Cardiac muscle cell (in vitro differentiated cells and primary cell): ENCODE measurements around the gene KCNK16. TPM values are rescaled to one million over a fixed set of nuclear protein-coding genes. Genes with fewer than 3 reads are reported as not detected.

Experiments
- DNase-seq, 2 donors: peaks; one replicate each; pipeline versions ENCODE4 v3.0.0 to v3.0.0-alpha.2; 2010 to 2017; ENCODE audit warnings: low read depth in 1 of 2, low spot score in 1 of 2
- H3K27ac ChIP-seq: fragments of 200-600 bp; sonication (generic); 2 replicates; pipeline ENCODE4 v1.5.1; 2016
- H3K27me3 ChIP-seq: fragments of 200-600 bp; sonication (generic); 2 replicates; pipeline ENCODE4 v1.6.0; 2016; ENCODE audit warnings: control low read depth
- H3K36me3 ChIP-seq: fragments of 200-600 bp; sonication (generic); 2 replicates; pipeline ENCODE4 v1.5.1; 2016; ENCODE audit warnings: control low read depth
- H3K4me1 ChIP-seq: fragments of 200-600 bp; sonication (generic); 2 replicates; pipeline ENCODE4 v1.8.1; 2017; ENCODE audit warnings: low read depth, mild to moderate bottlenecking, mixed run types
- H3K4me3 ChIP-seq: fragments of 200-600 bp; sonication (generic); 2 replicates; pipeline ENCODE4 v1.5.1; 2016; ENCODE audit warnings: mild to moderate bottlenecking
- H3K9me3 ChIP-seq: fragments of 200-600 bp; sonication (generic); 2 replicates; pipeline ENCODE4 v1.5.1; 2017; ENCODE audit warnings: low read depth, mild to moderate bottlenecking, control low read depth
- polyA plus RNA-seq: library from polyadenylated mRNA; unstranded; fragments of >200 nt; fragmentation: Nextera tagmentation; extraction: Ambion mirVana; gene quantifications from 2 replicates; pipeline ENCODE4 v1.2.1, GENCODE V29; 2016
- total RNA-seq: library from RNA; depleted of rRNA; stranded (reverse); fragments of >200 nt; gene quantifications from 2 replicates; pipeline ENCODE4 v1.2.3, GENCODE V29; 2016
- TF ChIP-seq, protein P1 (sequence below): IDR thresholded peaks from 2 replicates; pipeline ENCODE4 v1.5.1; 2012; ENCODE audit warnings: low read depth, mild to moderate bottlenecking, low read length

The KCNK16 gene
- total and polyA plus RNA-seq, 2 experiments from 2014 or later: not detected

DNA sequence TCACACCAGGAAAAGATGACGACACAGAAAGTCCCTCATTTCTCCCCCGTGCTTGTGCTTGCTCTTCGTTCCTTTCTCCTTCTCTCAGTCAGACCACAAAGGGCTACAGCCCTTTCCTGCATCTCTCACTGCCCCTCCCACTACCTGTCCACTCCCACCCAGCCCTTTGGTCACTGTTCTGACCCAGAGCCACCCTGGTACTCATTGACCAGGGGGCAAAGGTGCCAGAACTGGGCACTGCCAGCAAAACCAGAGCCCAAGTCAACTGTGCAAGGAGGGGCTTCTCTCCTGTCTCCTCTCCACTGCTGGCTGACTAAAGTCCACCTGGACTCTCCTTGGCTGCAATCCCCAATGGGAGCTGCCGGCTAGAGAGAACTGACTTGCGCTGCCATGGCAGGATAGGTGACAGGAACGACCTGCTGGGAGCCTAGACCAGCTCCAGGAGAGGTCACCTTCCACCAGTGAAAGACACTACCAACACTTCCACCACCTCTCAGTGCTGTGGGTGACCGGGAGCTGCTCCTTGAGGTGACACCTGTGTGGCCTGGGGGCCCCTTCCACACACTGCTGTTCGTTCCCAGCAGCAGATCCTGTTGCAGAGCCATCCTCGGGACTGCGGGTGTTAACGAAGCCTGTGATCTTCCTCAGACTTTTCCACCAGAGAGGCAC lies 41.1 kb downstream of the KCNK16 start:
- DNase-seq: no peak
- Histone ChIP-seq H3K9me3 (no peaks in the 10 kb centered on the region), H3K4me3 (no peak overlapping the region), H3K27me3 (peaks cover 10% of the 10 kb centered on the region), H3K27ac (no peak overlapping the region), H3K36me3 (no peaks in the 10 kb centered on the region), H3K4me1 (no peaks in the 10 kb centered on the region)
- TF ChIP-seq, protein P1, sequence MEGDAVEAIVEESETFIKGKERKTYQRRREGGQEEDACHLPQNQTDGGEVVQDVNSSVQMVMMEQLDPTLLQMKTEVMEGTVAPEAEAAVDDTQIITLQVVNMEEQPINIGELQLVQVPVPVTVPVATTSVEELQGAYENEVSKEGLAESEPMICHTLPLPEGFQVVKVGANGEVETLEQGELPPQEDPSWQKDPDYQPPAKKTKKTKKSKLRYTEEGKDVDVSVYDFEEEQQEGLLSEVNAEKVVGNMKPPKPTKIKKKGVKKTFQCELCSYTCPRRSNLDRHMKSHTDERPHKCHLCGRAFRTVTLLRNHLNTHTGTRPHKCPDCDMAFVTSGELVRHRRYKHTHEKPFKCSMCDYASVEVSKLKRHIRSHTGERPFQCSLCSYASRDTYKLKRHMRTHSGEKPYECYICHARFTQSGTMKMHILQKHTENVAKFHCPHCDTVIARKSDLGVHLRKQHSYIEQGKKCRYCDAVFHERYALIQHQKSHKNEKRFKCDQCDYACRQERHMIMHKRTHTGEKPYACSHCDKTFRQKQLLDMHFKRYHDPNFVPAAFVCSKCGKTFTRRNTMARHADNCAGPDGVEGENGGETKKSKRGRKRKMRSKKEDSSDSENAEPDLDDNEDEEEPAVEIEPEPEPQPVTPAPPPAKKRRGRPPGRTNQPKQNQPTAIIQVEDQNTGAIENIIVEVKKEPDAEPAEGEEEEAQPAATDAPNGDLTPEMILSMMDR: no peak

DNA sequence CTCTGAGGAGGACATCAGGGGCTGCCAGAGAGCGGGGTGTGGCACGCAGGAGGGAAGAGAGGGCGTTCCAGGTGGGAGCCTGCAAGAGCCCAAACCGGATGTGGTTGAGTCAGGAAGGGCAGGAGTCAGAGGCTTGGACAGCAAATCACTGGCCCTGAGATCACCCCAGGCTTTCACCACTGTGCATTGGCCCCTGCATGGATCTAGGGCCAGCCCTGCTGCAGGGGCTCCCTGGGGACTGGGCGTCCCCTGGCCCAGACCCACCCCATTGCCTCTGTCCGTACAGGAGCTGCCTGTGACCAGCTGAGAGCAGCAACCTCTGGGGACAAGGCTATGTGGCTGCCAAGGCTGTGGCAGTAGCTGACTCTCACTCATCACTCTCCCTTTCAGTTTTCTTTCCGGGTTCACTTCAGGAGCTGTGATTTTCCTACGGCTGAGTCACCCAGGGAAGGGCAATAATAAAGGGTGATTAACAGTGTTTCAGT lies 42.2 kb downstream of the KCNK16 start:
- Histone ChIP-seq H3K4me1 (no peaks in the 10 kb centered on the region), H3K27ac (no peak overlapping the region), H3K27me3 (peaks cover 10% of the 10 kb centered on the region), H3K36me3 (no peaks in the 10 kb centered on the region), H3K9me3 (no peaks in the 10 kb centered on the region), H3K4me3 (no peak overlapping the region)
- TF ChIP-seq, protein P1: no peak
- no peak for DNase-seq

DNA sequence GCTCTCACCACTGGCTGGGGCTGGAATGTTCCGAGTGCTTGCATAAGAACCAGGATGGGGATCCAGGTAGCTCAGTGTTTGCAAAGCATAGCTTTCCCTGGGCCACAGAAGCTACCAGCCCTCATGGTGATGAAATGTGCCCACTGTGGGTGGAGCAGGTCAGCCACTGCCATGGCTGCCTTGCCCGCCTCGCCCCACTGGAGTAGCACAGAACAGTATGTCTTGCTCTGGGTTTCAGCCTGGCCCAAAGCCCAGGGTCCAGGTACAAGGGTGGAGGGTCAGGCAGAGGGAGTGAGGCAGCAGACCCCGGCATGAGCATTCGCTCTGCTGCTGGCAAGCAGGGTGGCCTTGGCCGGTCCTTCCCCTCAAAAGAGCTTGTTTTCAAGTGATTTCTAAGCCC lies 43.0 kb downstream of the KCNK16 start:
- DNase-seq: no peak
- TF ChIP-seq, protein P1: no peak
- H3K27me3 ChIP-seq: peaks cover 10% of the 10 kb centered on the region
- H3K9me3 ChIP-seq: no peaks in the 10 kb centered on the region
- H3K27ac ChIP-seq: no peak overlapping the region
- no peaks in the 10 kb centered on the region for H3K36me3 ChIP-seq
- H3K4me3 ChIP-seq: no peak overlapping the region
- H3K4me1 ChIP-seq: no peaks in the 10 kb centered on the region

GRCh38 chr6:39276379-39276995 lies 46.0 kb downstream of the KCNK16 start:
- no peaks in the 10 kb centered on the region for H3K9me3 ChIP-seq
- no peaks in the 10 kb centered on the region for H3K36me3 ChIP-seq
- peaks cover 14% of the 10 kb centered on the region for H3K27me3 ChIP-seq
- no peak overlapping the region for H3K27ac ChIP-seq
- no peaks in the 10 kb centered on the region for H3K4me1 ChIP-seq
- TF ChIP-seq, protein P1: no peak
- DNase-seq: no peak
- H3K4me3 ChIP-seq: no peak overlapping the region

- no peaks in the 10 kb centered on the region for H3K9me3 ChIP-seq
- H3K36me3 ChIP-seq: no peaks in the 10 kb centered on the region
- H3K27me3 ChIP-seq: peaks cover 10% of the 10 kb centered on the region
- TF ChIP-seq, protein P1: no peak
- no peak for DNase-seq
- no peak overlapping the region for H3K4me3 ChIP-seq
- H3K4me1 ChIP-seq: no peaks in the 10 kb centered on the region
- no peak overlapping the region for H3K27ac ChIP-seq
Observed at GRCh38 chr6:39274903-39275302, 47.6 kb downstream of the KCNK16 start.
